Spinal cord (tissue), 10 donors: ENCODE results near the gene WASL. TPM values are rescaled to one million over a fixed set of nuclear protein-coding genes. Genes with fewer than 3 reads are reported as not detected.

Experiments
- DNase-seq, 6 donors: peaks; one replicate each; pipeline versions ENCODE4 v3.0.0 to v3.0.0-alpha.2; 2013 to 2015; ENCODE audit warnings: low spot score in 6 of 6, low read depth in 4 of 6
- H3K27ac ChIP-seq: one replicate; pipeline ENCODE4 v1.5.1; 2013; ENCODE audit warnings: low read depth, low read length, control low read depth
- H3K27me3 ChIP-seq: one replicate; pipeline ENCODE4 v1.6.1; 2013; ENCODE audit warnings: low read length; ENCODE audit not compliant: control insufficient read depth, insufficient read depth
- H3K36me3 ChIP-seq: one replicate; pipeline ENCODE4 v1.6.1; 2013; ENCODE audit warnings: low read length; ENCODE audit not compliant: control insufficient read depth, insufficient read depth
- H3K4me1 ChIP-seq: one replicate; pipeline ENCODE4 v1.6.1; 2013; ENCODE audit warnings: low read length; ENCODE audit not compliant: control insufficient read depth, insufficient read depth
- H3K4me3 ChIP-seq: one replicate; pipeline ENCODE4 v1.5.1; 2013; ENCODE audit warnings: low read depth, low read length, control low read depth
- H3K9me3 ChIP-seq: one replicate; pipeline ENCODE4 v1.6.1; 2013; ENCODE audit warnings: low read length; ENCODE audit not compliant: control insufficient read depth, insufficient read depth
- WGBS: methylation state at CpG from one replicate; pipeline ENCODE4 v1.1.5; 2013; ENCODE audit warnings: missing lambda C conversion rate; ENCODE audit not compliant: insufficient coverage; 5-methylcytosine and 5-hydroxymethylcytosine counted together
- polyA plus RNA-seq, 2 donors: library from polyadenylated mRNA; unstranded; fragments of 120-200 nt; gene quantifications; one replicate each; pipeline ENCODE4 v1.2.1, GENCODE V29; 2013; ENCODE audit not compliant: insufficient read length in 2 of 2
- total RNA-seq, 2 donors: library from RNA; depleted of rRNA in 1 of 2; stranded (reverse); fragments of 120-200 nt in 1 of 2; fragments of >200 nt in 1 of 2; gene quantifications; one replicate each; pipeline versions ENCODE4 v1.2.3 to v1.2.4, GENCODE V29; 2013 to 2014
- donor health status: healthy.

WASL gene
- total and polyA plus RNA-seq, 4 donors, result 14.5 to 46.8 (median 38.2) TPM

- Histone ChIP-seq H3K27ac (no peak overlapping the region), H3K9me3 (no peaks in the 10 kb centered on the region), H3K36me3 (no peaks in the 10 kb centered on the region), H3K4me3 (no peak overlapping the region), H3K27me3 (no peaks in the 10 kb centered on the region), H3K4me1 (no peaks in the 10 kb centered on the region)
- WGBS, result 87% methylated on average over 5 of the region's 7 CpGs
- no peak for DNase-seq
Measured at GRCh38 chr7:123647106-123647730, 101.6 kb downstream of the WASL start.

GRCh38 chr7:123645516-123645915 is 103.3 kb downstream of the WASL start:
- no peak overlapping the region for H3K27ac ChIP-seq
- DNase-seq, result no peak
- no peaks in the 10 kb centered on the region for H3K9me3 ChIP-seq
- H3K36me3 ChIP-seq, result no peaks in the 10 kb centered on the region
- no peak overlapping the region for H3K4me3 ChIP-seq
- H3K4me1 ChIP-seq, result no peaks in the 10 kb centered on the region
- WGBS, result 43% methylated on average over 1 of the region's 3 CpGs
- H3K27me3 ChIP-seq, result no peaks in the 10 kb centered on the region

- WGBS, result 20% methylated on average over 1 of the region's 6 CpGs
- Histone ChIP-seq H3K4me1 (no peaks in the 10 kb centered on the region), H3K27me3 (no peaks in the 10 kb centered on the region), H3K27ac (no peak overlapping the region), H3K4me3 (no peak overlapping the region), H3K9me3 (no peaks in the 10 kb centered on the region), H3K36me3 (no peaks in the 10 kb centered on the region)
- DNase-seq, result peak in 2 of 6 donors; percentile 44
Measured at GRCh38 chr7:123643495-123644441, 105.0 kb downstream of the WASL start.

- H3K27me3 ChIP-seq, result no peaks in the 10 kb centered on the region
- DNase-seq, result no peak
- no peaks in the 10 kb centered on the region for H3K4me1 ChIP-seq
- H3K27ac ChIP-seq, result no peak overlapping the region
- H3K4me3 ChIP-seq, result no peak overlapping the region
- no peaks in the 10 kb centered on the region for H3K9me3 ChIP-seq
- no peaks in the 10 kb centered on the region for H3K36me3 ChIP-seq
- WGBS, result 85% methylated on average over 4 of the region's 5 CpGs
Measured at GRCh38 chr7:123641901-123642300, 106.9 kb downstream of the WASL start.

- Histone ChIP-seq H3K4me1 (no peaks in the 10 kb centered on the region), H3K4me3 (no peak overlapping the region), H3K27me3 (no peaks in the 10 kb centered on the region), H3K9me3 (no peaks in the 10 kb centered on the region), H3K27ac (no peak overlapping the region), H3K36me3 (no peaks in the 10 kb centered on the region)
- DNase-seq, result no peak
Measured at GRCh38 chr7:123640583-123640982, 108.2 kb downstream of the WASL start.

- H3K9me3 ChIP-seq, result no peaks in the 10 kb centered on the region
- no CpG with 5 or more reads among the region's 2 CpGs for WGBS
- no peak overlapping the region for H3K27ac ChIP-seq
- no peaks in the 10 kb centered on the region for H3K4me1 ChIP-seq
- DNase-seq, result peak in 1 of 6 donors; percentile 58
- no peak overlapping the region for H3K4me3 ChIP-seq
- no peaks in the 10 kb centered on the region for H3K27me3 ChIP-seq
- H3K36me3 ChIP-seq, result no peaks in the 10 kb centered on the region
Measured at GRCh38 chr7:123639631-123640030, 109.2 kb downstream of the WASL start.

GRCh38 chr7:123637878-123638277 is 110.9 kb downstream of the WASL start:
- WGBS, result 88% methylated on average over 1 of the region's 2 CpGs
- H3K9me3 ChIP-seq, result no peaks in the 10 kb centered on the region

GRCh38 chr7:123637203-123637602 is 111.6 kb downstream of the WASL start:
- H3K36me3 ChIP-seq, result no peaks in the 10 kb centered on the region
- H3K9me3 ChIP-seq, result no peaks in the 10 kb centered on the region
- no peaks in the 10 kb centered on the region for H3K4me1 ChIP-seq
- no peak overlapping the region for H3K4me3 ChIP-seq
- H3K27me3 ChIP-seq, result no peaks in the 10 kb centered on the region
- H3K27ac ChIP-seq, result no peak overlapping the region
- no peak for DNase-seq
- 48% methylated on average over 3 of the region's 3 CpGs for WGBS

More at GRCh38 chr7:123637878-123638277, 110.9 kb downstream of the WASL start:
- no peaks in the 10 kb centered on the region for H3K36me3 ChIP-seq
- H3K4me3 ChIP-seq, result no peak overlapping the region
- no peaks in the 10 kb centered on the region for H3K4me1 ChIP-seq
- no peak overlapping the region for H3K27ac ChIP-seq
- DNase-seq, result no peak
- H3K27me3 ChIP-seq, result no peaks in the 10 kb centered on the region

- Histone ChIP-seq H3K27ac (no peak overlapping the region), H3K36me3 (no peaks in the 10 kb centered on the region), H3K27me3 (no peaks in the 10 kb centered on the region), H3K4me3 (no peak overlapping the region), H3K9me3 (no peaks in the 10 kb centered on the region), H3K4me1 (no peaks in the 10 kb centered on the region)
- DNase-seq, result peak in 3 of 6 donors; percentile 12 to 71 (median 25)
- no CpG with 5 or more reads among the region's 4 CpGs for WGBS
Measured at GRCh38 chr7:123635551-123636359, 113.0 kb downstream of the WASL start.
